Thyroid gland (tissue), 4 donors: Measurements from ENCODE around the gene VPS8. TPM values are rescaled to one million over a fixed set of nuclear protein-coding genes. Genes with fewer than 3 reads are reported as not detected.

Experiments
- DNase-seq, 2 donors: peaks; one replicate each; pipeline ENCODE4 v3.0.0-alpha.2; 2019
- H3K27ac ChIP-seq, 3 donors: fragments of 200-600 bp; sonication (generic); 1 replicate in 2 of 3; 2 replicates in 1 of 3; pipeline ENCODE4 v1.5.1; 2016 to 2019; ENCODE audit warnings: mild to moderate bottlenecking in 1 of 3, moderate library complexity in 1 of 3
- H3K27me3 ChIP-seq: fragments of 200-600 bp; sonication (generic); one replicate; pipeline ENCODE4 v1.5.1; 2019
- H3K36me3 ChIP-seq, 2 donors: fragments of 200-600 bp; sonication (generic); one replicate each; pipeline ENCODE4 v1.5.1; 2016 to 2019
- H3K4me1 ChIP-seq, 2 donors: fragments of 200-600 bp; sonication (generic); one replicate each; pipeline ENCODE4 v1.5.1; 2017 to 2019
- H3K4me3 ChIP-seq, 3 donors: fragments of 200-600 bp; sonication (generic); replicated peaks in 1 of 3; 1 replicate in 2 of 3; 2 replicates in 1 of 3; pipeline ENCODE4 v1.5.1; 2016; ENCODE audit warnings: mild to moderate bottlenecking in 1 of 3
- H3K9me3 ChIP-seq: fragments of 200-600 bp; sonication (generic); one replicate; pipeline ENCODE4 v1.5.1; 2017
- POLR2A ChIP-seq, 2 donors: fragments of 450-650 bp; IDR thresholded peaks; one replicate each; pipeline ENCODE4 v1.6.1; 2017; ENCODE audit warnings: antibody characterized with exemption in 2 of 2, mild to moderate bottlenecking in 2 of 2, moderate library complexity in 1 of 2
- WGBS, 2 donors: methylation state at CpG; one replicate each; pipeline ENCODE4 v1.1.5; 2017; 5-methylcytosine and 5-hydroxymethylcytosine counted together
- intact Hi-C: fragments of 100-400 bp; cut with DNase I; formaldehyde crosslinking; loops from one replicate; pipeline ENCODE4 v1.15.1; 2023
- total RNA-seq, 4 donors: library from RNA; depleted of rRNA; stranded (reverse); fragments of >200 nt; gene quantifications; one replicate each; pipeline ENCODE4 v1.2.3, GENCODE V29; 2016
- TF ChIP-seq, protein P1 (sequence below), 6 experiments: fragments of 200-600 bp in 3 of 6; fragments of 450-650 bp in 3 of 6; sonication (generic) in 3 of 6; IDR thresholded peaks; one replicate each; pipeline ENCODE4 v1.5.1; 2016 to 2019; ENCODE audit warnings: antibody characterized with exemption in 6 of 6, mild to moderate bottlenecking in 2 of 6, inconsistent platforms in 1 of 6, moderate library complexity in 1 of 6

The VPS8 gene
- total RNA-seq, 4 donors from 2014 or later = 85.6 to 171 (median 103) TPM

DNA sequence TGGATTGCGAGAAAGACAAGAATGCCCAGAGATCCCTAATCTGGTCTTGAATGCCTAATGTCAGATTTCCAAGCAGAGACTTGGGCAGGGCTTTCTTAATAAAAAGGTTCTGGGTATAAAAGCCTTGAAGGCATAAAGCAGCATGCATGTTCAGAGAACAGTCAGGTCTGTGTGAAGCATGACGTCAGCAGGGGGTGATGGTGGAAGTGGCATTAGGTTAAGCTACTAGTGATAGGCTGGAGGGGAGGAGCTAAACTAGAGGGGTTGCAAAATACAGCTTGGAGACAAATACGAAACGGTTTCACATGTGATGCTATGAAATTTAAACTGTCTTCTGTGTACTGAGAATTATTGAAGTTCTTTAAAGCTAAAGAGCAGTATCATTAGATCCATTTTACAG, 125.6 kb downstream of the VPS8 start:
- H3K36me3 ChIP-seq = peaks cover 9 to 17% of the 10 kb centered on the region in 2 donors
- no peak overlapping the region for H3K4me3 ChIP-seq
- TF ChIP-seq, protein P1, sequence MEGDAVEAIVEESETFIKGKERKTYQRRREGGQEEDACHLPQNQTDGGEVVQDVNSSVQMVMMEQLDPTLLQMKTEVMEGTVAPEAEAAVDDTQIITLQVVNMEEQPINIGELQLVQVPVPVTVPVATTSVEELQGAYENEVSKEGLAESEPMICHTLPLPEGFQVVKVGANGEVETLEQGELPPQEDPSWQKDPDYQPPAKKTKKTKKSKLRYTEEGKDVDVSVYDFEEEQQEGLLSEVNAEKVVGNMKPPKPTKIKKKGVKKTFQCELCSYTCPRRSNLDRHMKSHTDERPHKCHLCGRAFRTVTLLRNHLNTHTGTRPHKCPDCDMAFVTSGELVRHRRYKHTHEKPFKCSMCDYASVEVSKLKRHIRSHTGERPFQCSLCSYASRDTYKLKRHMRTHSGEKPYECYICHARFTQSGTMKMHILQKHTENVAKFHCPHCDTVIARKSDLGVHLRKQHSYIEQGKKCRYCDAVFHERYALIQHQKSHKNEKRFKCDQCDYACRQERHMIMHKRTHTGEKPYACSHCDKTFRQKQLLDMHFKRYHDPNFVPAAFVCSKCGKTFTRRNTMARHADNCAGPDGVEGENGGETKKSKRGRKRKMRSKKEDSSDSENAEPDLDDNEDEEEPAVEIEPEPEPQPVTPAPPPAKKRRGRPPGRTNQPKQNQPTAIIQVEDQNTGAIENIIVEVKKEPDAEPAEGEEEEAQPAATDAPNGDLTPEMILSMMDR (IDR thresholded peaks at IDR 0.05) = no peak
- TF ChIP-seq POLR2A (IDR thresholded peaks at IDR 0.05) = no peak
- H3K27me3 ChIP-seq = no peaks in the 10 kb centered on the region
- no peaks in the 10 kb centered on the region for H3K9me3 ChIP-seq
- WGBS, 2 donors = 91 to 94% methylated on average over 4 of the region's 4 CpGs
- H3K4me1 ChIP-seq = no peaks in the 10 kb centered on the region
- DNase-seq = no peak
- no peak overlapping the region for H3K27ac ChIP-seq
- intact Hi-C loops = no loop called here

DNA sequence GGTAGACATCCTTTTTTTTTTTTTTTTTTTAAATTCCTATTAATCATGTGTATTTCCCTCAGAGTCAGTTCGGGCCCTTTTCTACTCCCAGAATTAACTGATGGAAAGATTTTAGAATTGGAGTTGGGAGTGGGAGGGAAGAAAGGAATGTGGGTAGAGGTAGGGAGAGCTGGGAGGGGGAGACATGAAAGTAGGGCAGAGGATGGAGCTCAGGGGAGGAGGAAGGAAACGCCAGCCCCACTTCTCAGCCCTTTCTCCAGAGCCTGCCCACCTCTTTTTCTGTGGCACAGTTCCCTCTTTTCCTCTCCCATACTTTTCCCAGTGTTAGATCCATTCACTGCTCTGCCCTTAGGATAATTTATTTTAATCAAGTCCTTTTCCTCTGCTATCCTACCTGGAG, 129.4 kb downstream of the VPS8 start:
- intact Hi-C loops = no loop called here
- no peak for DNase-seq
- TF ChIP-seq POLR2A (IDR thresholded peaks at IDR 0.05) = no peak
- TF ChIP-seq, protein P1 (IDR thresholded peaks at IDR 0.05) = no peak
- no peaks in the 10 kb centered on the region for H3K9me3 ChIP-seq
- no peaks in the 10 kb centered on the region for H3K27me3 ChIP-seq
- no peak overlapping the region for H3K4me3 ChIP-seq
- no peaks in the 10 kb centered on the region for H3K4me1 ChIP-seq
- H3K27ac ChIP-seq = no peak overlapping the region
- peaks cover 9 to 21% of the 10 kb centered on the region in 2 donors for H3K36me3 ChIP-seq
- WGBS, 2 donors = 83 to 84% methylated on average over 2 of the region's 2 CpGs

DNA sequence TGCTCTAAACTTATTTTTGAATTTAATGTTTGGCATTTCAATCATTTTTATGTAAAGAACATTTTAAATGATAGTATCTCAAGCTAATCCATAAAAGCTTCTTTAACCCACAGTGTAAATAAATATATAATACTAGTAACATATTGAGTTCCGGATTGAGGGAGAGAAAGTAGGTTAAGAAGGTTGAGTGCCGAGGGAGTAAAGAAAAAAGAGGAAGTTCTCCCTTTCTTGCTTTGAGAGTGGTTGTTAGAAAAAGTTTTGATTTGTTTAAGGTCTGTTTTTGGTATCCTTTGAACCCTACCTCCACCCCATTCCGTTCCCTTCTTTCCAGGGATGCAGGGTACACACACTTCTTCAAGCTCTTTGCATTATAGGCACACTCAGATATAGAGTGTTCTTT, 130.8 kb downstream of the VPS8 start:
- TF ChIP-seq, protein P1 (IDR thresholded peaks at IDR 0.05) = no peak
- TF ChIP-seq POLR2A (IDR thresholded peaks at IDR 0.05) = no peak
- WGBS, 2 donors = 97 to 98% methylated on average over 3 of the region's 3 CpGs
- H3K27ac ChIP-seq = no peak overlapping the region
- H3K36me3 ChIP-seq = peaks cover 0 to 14% of the 10 kb centered on the region in 2 donors
- DNase-seq = no peak
- H3K4me3 ChIP-seq = no peak overlapping the region
- H3K27me3 ChIP-seq = no peaks in the 10 kb centered on the region
- intact Hi-C loops = no loop called here
- H3K9me3 ChIP-seq = no peaks in the 10 kb centered on the region
- H3K4me1 ChIP-seq = no peaks in the 10 kb centered on the region

DNA sequence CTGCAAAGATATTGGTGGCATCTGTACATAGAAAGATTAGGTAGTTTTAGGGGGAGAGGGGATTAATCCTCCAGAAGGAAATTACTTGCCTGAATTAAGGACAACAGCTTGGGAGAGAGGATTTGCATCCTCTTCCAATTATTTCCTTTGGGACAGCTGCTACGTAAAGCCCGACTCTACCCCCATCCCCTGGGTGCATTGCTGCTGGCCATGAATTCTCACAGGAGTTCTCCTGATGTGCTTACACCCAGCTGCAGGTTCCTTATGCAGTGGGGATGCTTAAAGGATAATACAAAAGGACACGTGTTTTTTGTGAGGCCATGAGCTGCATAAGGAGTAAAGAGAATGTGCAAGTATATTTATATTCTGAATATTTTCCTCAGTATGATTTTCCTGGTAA, 132.3 kb downstream of the VPS8 start:
- no peak for DNase-seq
- intact Hi-C loops = no loop called here
- H3K4me3 ChIP-seq = no peak overlapping the region
- no peaks in the 10 kb centered on the region for H3K4me1 ChIP-seq
- H3K27ac ChIP-seq = no peak overlapping the region
- no peaks in the 10 kb centered on the region for H3K9me3 ChIP-seq
- 84 to 87% methylated on average over 3 of the region's 3 CpGs for WGBS, 2 donors
- TF ChIP-seq, protein P1 (IDR thresholded peaks at IDR 0.05) = no peak
- TF ChIP-seq POLR2A (IDR thresholded peaks at IDR 0.05) = no peak
- H3K36me3 ChIP-seq = peaks cover 0 to 8% of the 10 kb centered on the region in 2 donors
- no peaks in the 10 kb centered on the region for H3K27me3 ChIP-seq

DNA sequence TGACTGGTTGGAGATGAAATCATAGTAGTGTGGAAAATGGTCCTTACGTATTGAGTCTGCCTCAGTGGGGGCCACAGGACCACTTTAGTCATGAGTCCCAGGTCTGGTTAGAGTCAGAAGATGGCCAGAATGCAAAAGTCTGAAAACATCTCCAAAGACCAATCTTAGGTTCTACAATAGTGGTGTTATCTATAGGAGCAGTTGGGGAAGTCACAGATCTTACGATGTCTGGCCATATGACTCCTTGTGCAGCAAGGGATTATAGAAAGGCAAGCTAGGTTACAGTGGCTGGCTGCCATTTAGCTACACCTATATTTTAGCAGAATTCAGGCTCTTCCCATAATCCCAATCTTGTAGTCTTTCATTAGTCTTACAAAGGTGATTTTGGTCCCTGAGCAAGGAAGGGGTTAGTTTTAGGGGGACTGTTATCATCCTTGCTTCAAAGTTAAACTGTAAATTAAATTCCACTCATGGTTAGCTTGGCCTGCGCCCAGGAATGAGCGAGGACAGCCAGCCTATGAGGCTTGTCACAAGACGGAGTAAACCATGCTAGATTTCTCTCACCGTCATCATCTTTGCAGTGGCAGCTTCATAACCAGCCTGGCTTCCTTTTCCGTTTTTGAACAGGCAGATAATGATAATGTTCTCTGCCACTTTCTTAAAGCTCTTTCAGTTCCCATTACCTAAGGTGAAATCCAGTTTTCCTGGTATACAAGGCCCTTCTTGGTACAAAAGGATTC, 134.1 kb downstream of the VPS8 start:
- Histone ChIP-seq H3K9me3 (no peaks in the 10 kb centered on the region), H3K4me1 (no peaks in the 10 kb centered on the region), H3K27me3 (no peaks in the 10 kb centered on the region), H3K27ac (no peak overlapping the region), H3K4me3 (no peak overlapping the region), H3K36me3 (peaks cover 0 to 8% of the 10 kb centered on the region in 2 donors)
- intact Hi-C loops = no loop called here
- TF ChIP-seq POLR2A (IDR thresholded peaks at IDR 0.05) = no peak
- TF ChIP-seq, protein P1 (IDR thresholded peaks at IDR 0.05) = no peak
- 93 to 95% methylated on average over 7 of the region's 7 CpGs for WGBS, 2 donors
- DNase-seq = no peak
